ENCODE data around the gene RNF212.

- TF ChIP-seq, protein P1, sequence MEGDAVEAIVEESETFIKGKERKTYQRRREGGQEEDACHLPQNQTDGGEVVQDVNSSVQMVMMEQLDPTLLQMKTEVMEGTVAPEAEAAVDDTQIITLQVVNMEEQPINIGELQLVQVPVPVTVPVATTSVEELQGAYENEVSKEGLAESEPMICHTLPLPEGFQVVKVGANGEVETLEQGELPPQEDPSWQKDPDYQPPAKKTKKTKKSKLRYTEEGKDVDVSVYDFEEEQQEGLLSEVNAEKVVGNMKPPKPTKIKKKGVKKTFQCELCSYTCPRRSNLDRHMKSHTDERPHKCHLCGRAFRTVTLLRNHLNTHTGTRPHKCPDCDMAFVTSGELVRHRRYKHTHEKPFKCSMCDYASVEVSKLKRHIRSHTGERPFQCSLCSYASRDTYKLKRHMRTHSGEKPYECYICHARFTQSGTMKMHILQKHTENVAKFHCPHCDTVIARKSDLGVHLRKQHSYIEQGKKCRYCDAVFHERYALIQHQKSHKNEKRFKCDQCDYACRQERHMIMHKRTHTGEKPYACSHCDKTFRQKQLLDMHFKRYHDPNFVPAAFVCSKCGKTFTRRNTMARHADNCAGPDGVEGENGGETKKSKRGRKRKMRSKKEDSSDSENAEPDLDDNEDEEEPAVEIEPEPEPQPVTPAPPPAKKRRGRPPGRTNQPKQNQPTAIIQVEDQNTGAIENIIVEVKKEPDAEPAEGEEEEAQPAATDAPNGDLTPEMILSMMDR (IDR thresholded peaks at IDR 0.05 in 4 of 5, conservative IDR thresholded peaks at IDR 0.05 in 1 of 5), result no peak
- TF ChIP-seq POLR2A (IDR thresholded peaks at IDR 0.05), result no peak
These were observed 39.3 kb downstream of the RNF212 start for GRCh38 chr4:1074077-1074476.
